ENCODE data around the gene KDM7A.
"Not testable (repeated sequence)": the region's sequence is repeated elsewhere in the genome, so short reads cannot be mapped to it uniquely, and the experiment has no call there.

The KDM7A gene

DNA sequence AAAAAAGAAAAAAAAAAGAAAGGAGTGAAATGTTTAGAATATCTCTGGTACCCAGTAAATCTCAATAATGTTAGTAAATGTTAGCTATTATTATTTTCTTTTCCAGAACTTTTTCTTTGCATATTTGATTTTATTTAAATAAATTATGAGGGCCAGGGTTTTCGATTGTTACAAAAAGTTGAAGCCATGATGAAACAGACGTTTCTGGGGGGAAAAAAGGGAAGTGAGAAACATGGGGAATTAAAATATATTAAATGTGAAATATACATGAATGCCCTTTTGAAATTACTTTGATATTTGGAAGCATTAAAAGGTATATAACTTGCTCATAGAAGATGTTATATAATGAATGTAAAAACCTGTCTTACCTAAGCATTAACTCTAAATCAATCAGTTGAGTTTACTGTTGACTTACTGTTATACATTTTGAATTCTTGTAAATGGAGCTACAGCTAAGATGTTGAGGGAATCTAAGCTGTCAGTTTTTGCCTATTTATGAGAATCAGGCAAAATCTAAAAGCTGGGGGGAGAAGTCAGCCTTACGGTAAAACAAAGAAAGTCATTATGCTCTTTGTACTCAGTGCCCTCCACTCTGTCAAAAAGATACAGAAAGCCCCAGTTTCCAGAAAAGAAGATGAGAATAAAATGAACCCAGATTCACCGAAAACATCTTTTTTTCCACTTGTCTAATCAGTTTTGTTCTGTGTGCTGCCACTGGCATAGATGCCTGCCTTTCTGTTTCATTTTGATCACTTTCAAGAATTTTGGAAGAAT lies 30.0 kb upstream of the KDM7A start:
- Histone ChIP-seq H3K9me3 (replicated peaks in 1 of 11) (peaks cover 4 to 22% (median 20%) of the 10 kb centered on the region in 11 experiments; a peak in 18 of 22 replicates), H3K4me1 (peaks cover 18 to 68% (median 51%) of the 10 kb centered on the region in 10 experiments), H4K20me1 (no peaks in the 10 kb centered on the region), H3K9ac (no peak overlapping the region), H3K4me2 (peak overlapping the region in 7 of 11 experiments; percentile 24 to 98 (median 44); a peak in 13 of 22 replicates), H3K27ac (peak overlapping the region in 6 of 11 experiments; percentile 8 to 63 (median 42); a peak in 10 of 22 replicates), H3K4me3 (no peak overlapping the region), H3K27me3 (no peaks in the 10 kb centered on the region), H3K36me3 (no peaks in the 10 kb centered on the region)
- TF ChIP-seq Cebpa-rat (IDR thresholded peaks at IDR 0.05): no peak

DNA sequence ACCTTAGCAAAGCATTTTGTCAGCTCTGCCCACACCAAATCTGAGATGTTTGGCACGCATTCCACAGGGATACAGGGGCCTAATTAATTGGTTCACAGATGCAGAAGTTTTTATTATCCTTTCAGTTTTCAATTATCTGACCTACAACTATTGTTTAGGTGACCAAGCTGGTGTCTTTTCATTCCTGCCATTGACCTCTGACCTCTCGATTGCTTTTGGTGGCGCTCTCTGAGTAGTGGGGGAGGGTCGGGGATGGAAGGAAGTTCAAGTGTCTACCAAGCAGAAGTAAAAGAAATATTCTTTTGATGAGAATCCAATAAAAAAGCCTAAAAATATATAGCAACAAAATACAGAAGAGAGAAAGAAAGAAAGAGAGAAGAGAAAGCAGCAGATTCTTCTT lies 28.8 kb upstream of the KDM7A start:
- TF ChIP-seq Cebpa-rat (IDR thresholded peaks at IDR 0.05): no peak

DNA sequence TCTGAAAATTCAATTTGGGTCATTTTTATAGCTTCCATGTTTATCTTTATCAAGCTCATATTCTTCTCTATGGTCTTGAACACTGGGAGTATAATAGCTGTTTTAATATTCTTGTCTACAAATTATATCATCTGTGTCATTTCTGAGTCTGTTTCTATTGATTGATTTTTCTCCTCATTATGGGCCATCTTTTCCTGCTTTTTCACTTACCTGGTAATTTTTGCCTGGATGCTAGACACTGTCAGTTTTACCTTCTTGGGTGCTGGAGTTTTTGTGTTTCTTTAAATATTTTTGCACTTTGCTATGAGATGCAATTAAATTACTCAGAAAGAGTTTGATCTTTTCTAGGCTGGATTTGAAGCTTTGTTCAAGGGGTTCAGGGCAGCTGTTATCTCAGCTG lies 26.8 kb upstream of the KDM7A start:
- no peak for TF ChIP-seq Cebpa-rat (IDR thresholded peaks at IDR 0.05)
- no peaks in the 10 kb centered on the region for H3K36me3 ChIP-seq
- H3K4me1 ChIP-seq: peaks cover 0 to 42% (median 22%) of the 10 kb centered on the region in 10 experiments; a peak in 14 of 20 replicates

More for the DNA sequence above, 28.8 kb upstream of the KDM7A start:
- H3K4me3 ChIP-seq: no peak overlapping the region
- H3K4me2 ChIP-seq: peak overlapping the region in 5 of 11 experiments; percentile 44 to 98 (median 59); a peak in 11 of 22 replicates
- peaks cover 4 to 22% (median 20%) of the 10 kb centered on the region in 11 experiments; a peak in 18 of 22 replicates for H3K9me3 ChIP-seq (replicated peaks in 1 of 11)
- H3K27ac ChIP-seq: peak overlapping the region in 2 of 11 experiments; percentile 5 to 63; a peak in 2 of 22 replicates
- no peak overlapping the region for H3K9ac ChIP-seq
- peaks cover 10 to 56% (median 40%) of the 10 kb centered on the region in 10 experiments for H3K4me1 ChIP-seq
- H4K20me1 ChIP-seq: no peaks in the 10 kb centered on the region
- no peaks in the 10 kb centered on the region for H3K27me3 ChIP-seq
- H3K36me3 ChIP-seq: no peaks in the 10 kb centered on the region

DNA sequence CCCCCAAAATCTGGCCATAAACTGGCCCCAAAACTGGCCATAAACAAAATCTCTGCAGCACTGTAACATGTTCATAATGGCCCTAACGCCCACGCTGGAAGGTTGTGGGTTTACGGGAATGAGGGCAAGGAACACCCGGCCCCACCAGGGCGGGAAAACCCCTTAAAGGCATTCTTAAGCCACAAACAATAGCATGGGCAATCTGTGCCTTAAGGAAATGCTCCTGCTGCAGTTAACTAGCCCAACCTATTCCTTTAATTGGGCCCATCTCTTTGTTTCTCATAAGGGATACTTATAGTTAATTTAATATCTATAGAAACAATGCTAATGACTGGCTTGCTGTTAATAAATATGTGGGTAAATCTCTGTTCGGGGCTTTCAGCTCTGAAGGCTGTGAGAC lies 26.2 kb upstream of the KDM7A start:
- H3K9ac ChIP-seq, H3K27me3 ChIP-seq, H4K20me1 ChIP-seq, H3K36me3 ChIP-seq, H3K27ac ChIP-seq, H3K4me3 ChIP-seq, H3K4me2 ChIP-seq: not testable (repeated sequence)
- Histone ChIP-seq H3K4me1 (peaks cover 0 to 36% (median 22%) of the 10 kb centered on the region in 10 experiments; a peak in 14 of 20 replicates), H3K9me3 (replicated peaks in 1 of 11) (peaks cover 4 to 22% (median 20%) of the 10 kb centered on the region in 11 experiments; a peak in 18 of 22 replicates)

More for the DNA sequence above, 26.8 kb upstream of the KDM7A start:
- Histone ChIP-seq H3K9ac (no peak overlapping the region), H3K9me3 (replicated peaks in 1 of 11) (peaks cover 4 to 22% (median 20%) of the 10 kb centered on the region in 11 experiments; a peak in 18 of 22 replicates), H3K27ac (no peak overlapping the region), H3K27me3 (no peaks in the 10 kb centered on the region), H3K4me3 (no peak overlapping the region), H4K20me1 (no peaks in the 10 kb centered on the region), H3K4me2 (no peak overlapping the region)

DNA sequence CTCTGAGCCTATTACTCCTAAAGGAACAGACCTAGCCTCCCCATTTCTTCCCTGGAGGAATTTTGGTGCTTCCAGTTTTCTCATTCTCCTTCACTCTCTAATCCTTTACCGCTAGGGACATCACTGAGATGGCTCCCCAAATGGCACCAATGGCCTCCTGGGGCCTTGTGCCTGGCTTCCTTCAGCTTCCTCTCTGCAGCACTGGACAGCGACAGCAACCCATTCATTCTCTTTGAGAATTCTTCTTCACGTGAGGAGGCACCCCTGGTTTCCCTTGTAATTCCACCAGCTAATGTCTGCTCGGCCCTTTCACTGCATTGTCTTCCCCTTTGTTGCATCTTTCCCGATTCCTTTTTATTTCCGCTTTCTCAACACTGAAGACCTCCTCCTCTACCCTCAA lies 24.6 kb upstream of the KDM7A start:
- Histone ChIP-seq H3K27me3 (no peaks in the 10 kb centered on the region), H3K4me3 (no peak overlapping the region), H3K9me3 (replicated peaks in 1 of 11) (peaks cover 4 to 32% (median 28%) of the 10 kb centered on the region in 11 experiments; a peak in 18 of 22 replicates), H3K4me1 (peaks cover 0 to 26% (median 14%) of the 10 kb centered on the region in 10 experiments; a peak in 13 of 20 replicates), H3K27ac (no peak overlapping the region), H3K4me2 (no peak overlapping the region), H4K20me1 (no peaks in the 10 kb centered on the region), H3K36me3 (no peaks in the 10 kb centered on the region), H3K9ac (no peak overlapping the region)
- TF ChIP-seq Cebpa-rat (IDR thresholded peaks at IDR 0.05): no peak

DNA sequence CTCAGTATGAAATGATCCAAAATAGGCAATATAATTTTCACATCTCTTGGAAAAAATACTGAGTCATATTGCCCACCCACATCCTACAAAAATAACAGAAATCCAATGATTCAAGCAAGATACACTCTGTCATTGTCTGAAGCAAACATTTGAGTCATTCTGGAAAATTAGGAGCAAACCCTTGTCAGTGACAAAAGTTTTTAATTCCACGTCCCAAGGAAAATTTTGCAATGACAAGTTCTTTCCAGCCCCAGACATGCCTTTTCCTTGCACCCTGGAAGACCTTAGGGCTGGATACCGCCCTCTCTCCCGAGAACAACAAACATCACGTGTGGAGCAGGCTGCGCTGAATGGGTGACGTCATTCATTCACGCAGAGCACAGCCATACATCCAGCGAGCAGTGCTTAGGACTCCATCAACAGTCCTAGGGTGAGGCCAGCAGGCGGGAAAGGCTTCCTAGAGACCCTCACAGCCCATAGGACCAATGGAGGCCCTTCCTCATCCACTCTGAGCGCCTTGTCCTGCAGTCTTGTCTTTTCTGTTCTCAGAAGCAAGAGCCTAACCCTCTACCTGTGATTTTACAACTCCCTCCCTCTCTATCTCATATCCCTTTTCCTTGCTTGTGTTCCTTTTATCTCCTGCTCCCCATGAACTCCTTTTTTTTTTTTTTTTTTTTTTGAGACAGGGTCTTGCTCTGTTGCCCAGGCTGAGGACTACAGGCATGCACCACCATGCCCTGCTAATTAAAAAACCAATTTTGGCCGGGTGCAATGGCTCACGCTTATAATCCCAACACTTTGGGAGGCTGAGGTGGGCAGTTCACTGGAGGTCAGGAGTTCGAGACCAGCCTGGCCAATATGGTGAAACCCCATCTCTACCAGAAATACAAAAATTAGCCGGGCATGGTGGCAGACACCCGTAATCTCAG lies 23.5 kb upstream of the KDM7A start:
- Histone ChIP-seq H3K9me3 (replicated peaks in 1 of 11) (peaks cover 4 to 43% (median 32%) of the 10 kb centered on the region in 11 experiments; a peak in 18 of 22 replicates), H3K27ac (no peak overlapping the region), H3K4me3 (no peak overlapping the region), H4K20me1 (no peaks in the 10 kb centered on the region), H3K36me3 (no peaks in the 10 kb centered on the region), H3K4me2 (peak overlapping the region in 2 of 11 experiments; percentile 21 to 34; a peak in 3 of 22 replicates), H3K4me1 (peaks cover 0 to 26% (median 11%) of the 10 kb centered on the region in 10 experiments; a peak in 11 of 20 replicates), H3K9ac (no peak overlapping the region), H3K27me3 (no peaks in the 10 kb centered on the region)
- TF ChIP-seq Cebpa-rat (IDR thresholded peaks at IDR 0.05): no peak

DNA sequence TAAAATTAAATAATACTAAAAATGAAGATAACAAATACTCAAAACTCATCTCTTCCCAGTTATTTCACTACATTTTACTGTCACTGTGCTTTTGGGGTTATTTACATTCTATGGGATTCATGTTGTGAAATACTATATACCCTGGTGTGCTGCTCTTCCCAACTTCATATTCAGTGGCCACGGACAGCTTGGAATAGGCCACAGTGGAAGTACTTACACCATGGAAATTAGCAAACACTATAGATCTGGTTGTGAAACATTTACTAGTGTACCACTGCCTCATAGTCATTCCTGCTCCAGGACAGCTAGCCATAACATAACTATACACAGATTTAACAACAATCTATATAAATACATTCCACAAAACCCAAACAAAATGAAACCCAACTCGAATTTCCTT lies 21.2 kb upstream of the KDM7A start:
- Histone ChIP-seq H4K20me1 (no peaks in the 10 kb centered on the region), H3K36me3 (no peaks in the 10 kb centered on the region), H3K27ac (no peak overlapping the region), H3K4me1 (peaks cover 0 to 26% (median 12%) of the 10 kb centered on the region in 10 experiments; a peak in 12 of 20 replicates), H3K9me3 (replicated peaks in 1 of 11) (peaks cover 0 to 32% (median 19%) of the 10 kb centered on the region in 11 experiments; a peak in 16 of 22 replicates), H3K9ac (no peak overlapping the region), H3K27me3 (no peaks in the 10 kb centered on the region), H3K4me3 (no peak overlapping the region), H3K4me2 (no peak overlapping the region)
- no peak for TF ChIP-seq Cebpa-rat (IDR thresholded peaks at IDR 0.05)

DNA sequence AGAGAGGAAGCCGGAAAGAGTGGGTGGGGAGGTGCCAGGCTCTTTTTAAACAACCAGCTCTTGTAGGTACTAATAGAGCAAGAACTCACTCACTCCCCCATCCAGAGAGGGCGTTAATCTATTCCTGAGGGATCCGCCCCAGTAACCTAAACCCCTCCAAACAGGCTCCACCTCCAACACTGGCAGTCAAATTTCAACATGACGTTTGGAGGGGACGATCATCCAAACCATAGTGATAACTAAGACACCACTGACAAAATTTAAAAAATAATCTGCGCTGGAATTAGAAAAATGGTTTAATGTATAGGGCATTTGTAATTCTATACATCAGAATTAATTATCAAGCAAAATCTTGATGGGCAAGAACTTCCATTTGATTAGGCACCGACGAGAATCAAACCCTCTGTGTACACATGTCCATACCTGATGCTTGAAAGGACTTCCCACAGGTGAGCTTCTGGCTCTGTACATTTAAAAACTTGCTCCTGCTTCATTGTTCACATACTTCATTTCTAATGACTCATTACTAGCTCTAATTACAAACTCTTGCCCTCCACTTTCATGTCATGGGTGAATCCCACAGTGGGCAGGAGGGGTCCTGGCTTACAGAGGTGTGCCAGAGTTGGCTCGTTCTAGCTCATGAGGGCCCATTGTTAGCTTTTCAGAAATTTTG lies 20.6 kb upstream of the KDM7A start:
- Histone ChIP-seq H3K4me2 (no peak overlapping the region), H3K9me3 (replicated peaks in 1 of 11) (peaks cover 0 to 27% (median 14%) of the 10 kb centered on the region in 11 experiments; a peak in 12 of 22 replicates), H4K20me1 (no peaks in the 10 kb centered on the region), H3K27ac (no peak overlapping the region), H3K36me3 (no peaks in the 10 kb centered on the region), H3K9ac (no peak overlapping the region), H3K27me3 (no peaks in the 10 kb centered on the region), H3K4me1 (peaks cover 0 to 26% (median 13%) of the 10 kb centered on the region in 10 experiments; a peak in 12 of 20 replicates), H3K4me3 (no peak overlapping the region)
- TF ChIP-seq Cebpa-rat (IDR thresholded peaks at IDR 0.05): no peak
